ENCODE results near the gene CD34.

GRCh38 chr1:207911856-207912760 is 1.2 kb upstream of the CD34 start:
- TF ChIP-seq CTCF (IDR thresholded peaks at IDR 0.05; ENCODE audit: low read depth, low read length), result no peak
- TF ChIP-seq EZH2phosphoT487 (IDR thresholded peaks at IDR 0.05; ENCODE audit: low read depth), result no peak
